Stimulated activated CD4-positive, alpha-beta T cell treated with anti-CD3 and anti-CD28 coated beads, Interleukin-2, amount 100 ng/mL, for 4 hours (primary cell): ENCODE data around the gene ATF6.

Experiments
- DNase-seq: peaks from one replicate; pipeline ENCODE4 v3.0.0-alpha.2; 2020; ENCODE audit warnings: low read depth

ATF6 gene

GRCh38 chr1:161973924-161974845 is 208.1 kb downstream of the ATF6 start:
- DNase-seq: no peak

GRCh38 chr1:161978011-161978790 is 212.1 kb downstream of the ATF6 start:
- no peak for DNase-seq

DNA sequence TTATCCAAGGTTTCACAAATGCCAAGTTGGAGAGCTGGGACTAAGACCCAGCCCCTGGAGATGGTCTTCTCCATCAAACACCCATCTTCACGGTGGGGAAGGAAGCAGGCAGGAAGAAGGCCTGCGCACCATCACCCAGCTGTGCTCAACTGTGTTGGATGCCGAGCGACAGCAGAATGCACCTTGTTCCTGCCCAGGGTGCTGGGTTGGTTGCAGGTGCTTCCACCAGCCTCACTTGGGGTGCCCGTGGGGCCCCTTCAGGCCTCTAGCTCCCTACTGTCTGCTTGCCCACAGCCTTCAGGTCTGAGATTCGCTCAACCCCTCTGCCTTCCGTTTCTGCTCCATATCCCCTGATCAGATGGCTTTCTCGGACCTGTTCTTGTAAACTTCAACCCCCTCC is 215.0 kb downstream of the ATF6 start:
- no peak for DNase-seq

DNA sequence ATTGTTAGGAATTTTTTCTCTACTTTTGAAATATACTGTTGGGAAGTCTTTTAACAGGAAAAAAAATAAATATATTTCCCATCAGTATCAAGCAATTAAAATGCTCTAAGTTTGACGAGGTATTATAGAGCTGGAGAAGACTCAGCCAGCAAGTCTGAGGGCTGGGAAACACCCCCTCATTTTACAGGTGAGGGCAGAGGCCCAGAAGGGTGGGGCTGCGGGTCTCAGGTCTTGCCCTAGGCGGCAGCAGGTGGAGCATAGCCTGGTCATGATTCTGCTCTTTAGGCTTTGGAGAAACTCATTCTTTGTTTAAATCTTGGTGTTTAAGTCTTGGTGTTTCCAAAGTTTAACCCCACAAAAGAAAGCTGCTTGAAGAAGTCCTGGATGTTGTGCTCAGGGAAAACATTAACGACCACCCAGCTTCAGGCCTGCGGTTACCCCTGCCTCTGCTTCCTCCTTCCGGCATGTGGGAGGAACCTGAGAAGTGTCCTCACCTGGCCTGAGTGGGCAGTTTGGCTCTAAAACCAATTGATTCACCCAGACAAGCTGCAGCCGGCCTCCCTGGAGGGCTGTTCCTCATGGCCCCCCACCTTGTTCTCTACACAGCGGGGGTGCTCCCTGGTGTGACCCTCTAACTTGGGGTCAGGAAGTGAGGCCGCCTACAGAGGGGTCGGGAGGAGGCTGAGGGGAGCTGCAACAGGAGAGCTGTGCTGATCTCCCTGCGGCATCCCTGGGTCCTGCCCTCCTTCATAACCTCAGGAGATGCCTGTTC is 215.8 kb downstream of the ATF6 start:
- DNase-seq: no peak

DNA sequence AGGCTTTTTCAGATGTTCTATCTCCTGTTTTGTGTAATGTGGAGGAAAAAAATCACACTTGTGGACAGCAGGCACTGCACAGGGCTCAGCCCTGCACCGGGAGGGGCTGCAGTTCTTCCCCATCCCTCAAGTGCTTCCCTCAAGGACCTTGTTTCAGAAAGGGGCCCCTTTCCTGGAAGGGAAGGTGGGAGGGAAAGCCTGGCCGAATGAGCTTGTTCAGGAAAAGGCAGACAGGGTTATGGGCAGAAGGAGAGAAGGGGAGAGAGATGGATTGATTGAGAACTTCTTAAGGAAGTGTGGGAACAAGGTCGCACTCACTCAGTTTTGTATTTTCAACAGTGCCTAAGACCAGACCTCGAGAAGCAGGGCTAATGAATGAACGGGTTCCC is 216.4 kb downstream of the ATF6 start:
- DNase-seq: no peak

- no peak for DNase-seq
These were observed 216.8 kb downstream of the ATF6 start for GRCh38 chr1:161982917-161983316.

DNA sequence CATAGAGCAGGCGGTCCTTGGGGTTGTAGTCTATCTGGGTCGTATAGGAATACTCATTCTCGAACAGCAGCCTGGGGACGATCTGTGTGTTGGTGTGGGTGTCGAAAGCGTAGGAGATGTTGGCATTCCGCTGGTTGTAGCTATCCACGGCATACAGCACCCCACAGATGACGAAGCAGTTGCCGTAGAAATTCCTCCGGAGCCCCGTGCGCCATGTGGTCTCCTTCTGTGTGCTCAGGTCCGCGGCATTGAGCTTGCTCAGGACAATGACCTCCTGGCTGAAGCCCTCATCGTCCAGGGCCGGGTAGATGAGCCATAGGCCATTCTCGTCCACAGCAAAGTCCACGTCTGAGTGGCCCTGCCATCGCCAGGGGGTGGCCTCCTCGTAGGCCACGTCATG is 217.6 kb downstream of the ATF6 start:
- no peak for DNase-seq

- DNase-seq: no peak
These were observed 219.2 kb downstream of the ATF6 start for GRCh38 chr1:161985301-161985822.

GRCh38 chr1:161986328-161986727 is 220.2 kb downstream of the ATF6 start:
- DNase-seq: no peak

- DNase-seq: no peak
These were observed 221.2 kb downstream of the ATF6 start for GRCh38 chr1:161987303-161987702.

DNA sequence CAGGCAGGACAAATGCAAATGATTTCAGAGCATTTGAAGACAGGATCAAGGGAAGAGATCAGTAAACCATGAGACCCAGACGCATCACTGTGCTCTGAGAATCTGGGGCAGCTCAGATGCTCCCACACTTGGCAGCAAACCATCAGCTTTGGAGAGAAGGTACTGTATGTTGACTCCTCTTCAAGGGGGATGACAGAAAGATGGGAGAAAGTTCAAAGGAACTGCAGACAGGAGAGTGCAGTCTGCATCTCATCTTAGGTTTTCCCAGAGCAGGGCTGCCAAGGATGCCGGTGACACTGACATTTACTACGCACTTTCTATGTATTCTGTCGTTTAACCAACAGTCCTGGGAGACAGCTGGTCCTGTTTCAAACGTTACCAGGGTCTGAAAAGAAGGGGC is 221.8 kb downstream of the ATF6 start:
- DNase-seq: no peak

DNA sequence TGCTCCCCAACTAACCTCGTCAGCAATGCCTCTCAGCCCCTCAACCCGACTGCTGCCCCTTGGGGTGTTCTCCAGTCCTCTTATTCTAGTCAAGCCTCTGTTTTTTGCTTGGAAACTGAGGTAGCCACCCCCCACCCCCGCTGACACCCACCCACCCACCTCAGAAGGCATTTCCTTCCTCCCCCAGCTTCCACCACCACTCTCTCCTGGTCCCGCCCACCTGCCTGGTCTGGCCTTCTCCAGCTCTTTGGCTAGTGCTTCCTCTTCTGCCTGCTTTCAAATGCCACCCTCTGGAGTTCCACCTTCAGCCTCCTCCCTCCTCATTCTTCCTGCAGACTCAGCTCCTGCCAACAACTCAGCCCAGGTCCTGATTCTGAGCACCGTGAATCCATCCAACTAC is 222.3 kb downstream of the ATF6 start:
- no peak for DNase-seq

DNA sequence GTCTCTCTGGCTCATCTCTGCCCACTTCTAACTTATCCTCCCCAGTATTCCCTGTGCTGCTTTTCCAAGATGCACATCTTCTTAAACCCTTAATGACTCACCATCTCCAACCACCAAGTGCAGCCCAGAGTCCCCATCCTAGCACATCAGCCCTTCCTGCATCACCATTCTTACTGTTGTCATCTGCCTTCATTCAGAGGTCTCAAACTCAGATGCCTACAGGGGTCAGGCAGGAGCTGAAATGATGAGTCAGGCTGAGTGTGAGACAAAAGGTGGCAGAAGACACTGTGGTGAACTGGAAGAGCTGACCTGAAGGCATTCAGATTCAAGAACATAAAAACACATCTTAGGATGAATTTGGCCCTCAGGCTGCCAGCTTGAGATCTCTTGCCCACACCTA is 223.0 kb downstream of the ATF6 start:
- DNase-seq: no peak

GRCh38 chr1:161989786-161990185 is 223.7 kb downstream of the ATF6 start:
- DNase-seq: no peak

- no peak for DNase-seq
These were observed 227.5 kb downstream of the ATF6 start for GRCh38 chr1:161993576-161993975.

GRCh38 chr1:161994175-161994668 is 228.1 kb downstream of the ATF6 start:
- no peak for DNase-seq

- no peak for DNase-seq
These were observed 231.0 kb downstream of the ATF6 start for GRCh38 chr1:161997152-161997551.

DNA sequence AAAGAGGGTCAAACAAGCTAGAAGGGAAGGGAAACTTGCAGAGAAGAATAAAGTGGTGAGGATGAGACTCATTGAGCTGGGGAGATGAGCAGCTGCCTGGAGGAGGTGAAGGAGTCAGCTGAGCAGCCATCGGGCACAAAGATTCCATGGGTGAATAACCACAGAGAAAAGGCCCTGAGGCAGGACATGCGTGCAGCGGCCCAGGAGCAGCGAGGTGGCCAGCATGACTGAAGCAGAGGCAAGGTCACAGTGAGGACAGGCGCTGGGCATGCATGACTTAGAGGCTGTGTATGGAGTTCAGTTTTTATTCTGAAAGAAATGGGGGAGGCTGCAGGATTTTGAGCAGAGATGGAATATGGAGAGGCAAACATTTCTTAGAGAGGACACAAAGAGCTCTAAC is 232.7 kb downstream of the ATF6 start:
- no peak for DNase-seq

DNA sequence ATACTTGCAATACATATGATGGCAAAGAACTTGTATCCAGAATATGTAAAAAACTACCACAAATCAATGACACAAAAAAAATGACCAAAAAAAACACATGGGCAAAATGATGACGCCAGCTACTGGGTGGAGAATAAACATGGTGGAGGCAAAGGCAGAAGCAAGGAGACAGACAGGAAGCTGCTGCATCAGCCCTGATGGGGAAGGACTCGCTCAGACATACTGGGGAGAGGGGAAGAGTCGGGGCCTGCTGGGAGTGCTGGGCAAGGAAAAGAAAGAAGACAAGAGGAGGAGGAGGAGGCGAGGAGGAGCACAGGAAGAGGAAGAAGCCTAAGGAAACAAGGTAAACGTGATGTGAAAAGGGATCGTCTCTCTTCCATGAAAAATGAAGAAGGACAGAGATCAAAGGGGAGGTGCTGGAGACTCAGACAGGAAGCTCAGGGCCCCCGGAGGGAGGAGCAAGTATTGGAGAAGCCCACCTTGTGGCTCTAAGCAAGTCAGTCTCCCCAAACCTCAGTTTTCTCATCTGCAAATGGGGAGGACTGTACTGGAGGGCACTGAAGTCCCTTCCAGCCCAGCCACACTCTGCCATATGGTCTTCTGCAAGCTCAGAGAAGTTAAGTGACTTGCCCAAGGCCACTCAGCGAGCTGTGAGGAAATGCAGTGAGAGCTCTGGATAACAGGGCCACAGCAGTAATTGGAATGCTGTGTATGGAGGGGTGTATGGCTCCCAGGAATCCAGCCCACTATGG is 233.4 kb downstream of the ATF6 start:
- DNase-seq: no peak

GRCh38 chr1:162000053-162000420 is 233.9 kb downstream of the ATF6 start:
- DNase-seq: no peak

GRCh38 chr1:162003061-162003829 is 237.1 kb downstream of the ATF6 start:
- no peak for DNase-seq
